HCT116 (cell line): Measurements from ENCODE around the gene RSAD1.
A peak's percentile ranks its signal among the peaks of the same experiment; 100 is the strongest.

ENCODE experiments used
- ATF3 ChIP-seq: IDR thresholded peaks from 2 replicates; pipeline ENCODE4 v1.6.1; 2012
- CTCF ChIP-seq, 3 experiments: fragments of 200-600 bp in 1 of 3; sonication (generic) in 1 of 3; IDR thresholded peaks in 2 of 3; conservative IDR thresholded peaks in 1 of 3; 2 replicates each; pipeline ENCODE4 v1.5.1; 2012 to 2017; ENCODE audit warnings: low read depth in 2 of 3, low read length in 2 of 3, antibody characterized with exemption in 1 of 3, borderline replicate concordance in 1 of 3, control low read depth in 1 of 3, mild to moderate bottlenecking in 1 of 3, mixed read lengths in 1 of 3, mixed run types in 1 of 3, moderate library complexity in 1 of 3; ENCODE audit not compliant: insufficient read depth in 1 of 3
- ELF1 ChIP-seq: IDR thresholded peaks from 2 replicates; pipeline ENCODE4 v1.6.1; 2012; ENCODE audit warnings: low read depth, borderline replicate concordance
- EZH2 ChIP-seq: fragments of 200-600 bp; sonication (generic); IDR thresholded peaks from 2 replicates; pipeline ENCODE4 v1.6.1; 2017; ENCODE audit warnings: antibody characterized with exemption, mixed run types
- EZH2phosphoT487 ChIP-seq: fragments of 200-600 bp; IDR thresholded peaks from 2 replicates; pipeline ENCODE4 v1.6.1; 2018; ENCODE audit warnings: antibody characterized with exemption, borderline replicate concordance
- MAX ChIP-seq: IDR thresholded peaks from 2 replicates; pipeline ENCODE4 v1.6.1; 2012
- POLR2A ChIP-seq: IDR thresholded peaks from 2 replicates; pipeline ENCODE4 v1.7.0; 2011; ENCODE audit warnings: borderline replicate concordance; ENCODE audit not compliant: insufficient read depth, insufficient read length; ENCODE audit errors: extremely low read depth
- POLR2AphosphoS5 ChIP-seq: IDR thresholded peaks from 2 replicates; pipeline ENCODE4 v1.6.1; 2011; ENCODE audit warnings: mild to moderate bottlenecking, low read depth, low read length, moderate library complexity
- RAD21 ChIP-seq: IDR thresholded peaks from 2 replicates; pipeline ENCODE4 v1.6.1; 2012; ENCODE audit warnings: low read depth, mild to moderate bottlenecking
- REST ChIP-seq: IDR thresholded peaks from 2 replicates; pipeline ENCODE4 v1.6.1; 2012; ENCODE audit warnings: low read depth
- SIN3A ChIP-seq: IDR thresholded peaks from 2 replicates; pipeline ENCODE4 v1.6.1; 2012; ENCODE audit warnings: low read depth
- SRF ChIP-seq: IDR thresholded peaks from 2 replicates; pipeline ENCODE4 v1.6.1; 2012; ENCODE audit warnings: low read depth
- YY1 ChIP-seq: IDR thresholded peaks from 2 replicates; pipeline ENCODE4 v1.6.1; 2011; ENCODE audit warnings: low read length, low read depth, moderate library complexity, mild to moderate bottlenecking; ENCODE audit not compliant: insufficient replicate concordance; ENCODE audit errors: extremely low read depth

- peak; percentile 21 for TF ChIP-seq POLR2A
- no peak for TF ChIP-seq EZH2
- no peak for TF ChIP-seq CTCF (IDR thresholded peaks at IDR 0.05 in 2 of 3, conservative IDR thresholded peaks at IDR 0.05 in 1 of 3; ENCODE audit: borderline replicate concordance in 1 of 3, insufficient read depth in 1 of 3, low read depth in 2 of 3, low read length in 2 of 3)
- no peak for TF ChIP-seq EZH2phosphoT487
- TF ChIP-seq SIN3A, result no peak
- no peak for TF ChIP-seq ELF1
- TF ChIP-seq SRF, result no peak
- TF ChIP-seq RAD21, result no peak
- no peak for TF ChIP-seq ATF3
- no peak for TF ChIP-seq POLR2AphosphoS5
- no peak for TF ChIP-seq REST
- no peak for TF ChIP-seq MAX
- no peak for TF ChIP-seq YY1
These were observed 55.1 kb downstream of the RSAD1 start for GRCh38 chr17:50533720-50534148.
